SK-N-SH (cell line): ENCODE measurements around the gene FAM149B1. TPM values are rescaled to one million over a fixed set of nuclear protein-coding genes. Genes with fewer than 3 reads are reported as not detected.

Source experiments
- CTCF ChIA-PET: fragments of 300-600, 350-600 bp; formaldehyde crosslinking; extraction: SDS; loops from one replicate; lab custom pipeline; 2021; lab: Yijun Ruan, JAX
- POLR2A ChIA-PET: fragments of 350-600 bp; sonication (Branson Sonifier 250); formaldehyde crosslinking; extraction: SDS; loops from one replicate; lab custom pipeline; 2020; ENCODE audit warnings: antibody characterized with exemption, inconsistent platforms; lab: Yijun Ruan, JAX
- DNase-seq: peaks from one replicate; pipeline ENCODE4 v3.0.0; 2012
- H2AFZ ChIP-seq: fragments of 200-600 bp; sonication (generic); 2 replicates; pipeline ENCODE4 v1.8.1; 2016; ENCODE audit warnings: antibody characterized with exemption, mild to moderate bottlenecking, low read depth
- H3F3A ChIP-seq: fragments of 200-600 bp; sonication (generic); replicated peaks from 2 replicates; pipeline ENCODE3; 2016; ENCODE audit warnings: antibody characterized with exemption, mild to moderate bottlenecking; ENCODE audit not compliant: insufficient read depth
- H3K27ac ChIP-seq, 2 experiments: fragments of 200-500 bp in 1 of 2; fragments of 200-600 bp in 1 of 2; sonication (Bioruptor generic) in 1 of 2; sonication (generic), shearing (Covaris generic) in 1 of 2; 2 replicates each; pipeline versions ENCODE4 v1.5.1 to v1.6.1; 2014 to 2016; ENCODE audit warnings: low read depth in 2 of 2, inconsistent platforms in 1 of 2, low read length in 1 of 2, mild to moderate bottlenecking in 1 of 2, mixed read lengths in 1 of 2
- H3K27me3 ChIP-seq: fragments of 200-600 bp; sonication (generic), shearing (Covaris generic); 2 replicates; pipeline ENCODE4 v1.6.1; 2016; ENCODE audit warnings: mixed run types; ENCODE audit not compliant: insufficient read depth
- H3K36me3 ChIP-seq, 2 experiments: fragments of 200-500 bp in 1 of 2; fragments of 200-600 bp in 1 of 2; sonication (Bioruptor generic) in 1 of 2; sonication (generic) in 1 of 2; replicated peaks in 1 of 2; 2 replicates each; pipeline versions ENCODE3 to v1.5.1; 2014 to 2016; ENCODE audit warnings: low read length in 1 of 2, mild to moderate bottlenecking in 1 of 2; ENCODE audit not compliant: insufficient read depth in 2 of 2, control insufficient read depth in 1 of 2
- H3K4me1 ChIP-seq, 2 experiments: fragments of 200-500 bp in 1 of 2; fragments of 200-600 bp in 1 of 2; sonication (Bioruptor generic) in 1 of 2; sonication (generic), shearing (Covaris generic) in 1 of 2; 2 replicates each; pipeline versions ENCODE4 v1.5.1 to v1.6.1; 2014 to 2016; ENCODE audit warnings: low read depth in 1 of 2, low read length in 1 of 2, mixed run types in 1 of 2; ENCODE audit not compliant: insufficient read depth in 2 of 2, control insufficient read depth in 1 of 2
- H3K4me2 ChIP-seq: fragments of 200-600 bp; sonication (generic), shearing (Covaris generic); 2 replicates; pipeline ENCODE4 v1.6.1; 2017; ENCODE audit warnings: mixed run types
- H3K4me3 ChIP-seq, 2 experiments: fragments of 200-500 bp in 1 of 2; fragments of 200-600 bp in 1 of 2; sonication (Bioruptor generic) in 1 of 2; sonication (generic), shearing (Covaris generic) in 1 of 2; 2 replicates each; pipeline versions ENCODE4 v1.5.1 to v1.8.1; 2014 to 2016; ENCODE audit warnings: low read depth in 2 of 2, inconsistent platforms in 1 of 2, low read length in 1 of 2, mild to moderate bottlenecking in 1 of 2, mixed read lengths in 1 of 2, moderate library complexity in 1 of 2
- H3K79me2 ChIP-seq: fragments of 200-600 bp; sonication (generic); 2 replicates; pipeline ENCODE4 v1.8.1; 2017; ENCODE audit warnings: mild to moderate bottlenecking; ENCODE audit not compliant: insufficient read depth
- H3K9ac ChIP-seq: fragments of 200-600 bp; sonication (generic); 2 replicates; pipeline ENCODE4 v1.6.1; 2017; ENCODE audit warnings: mixed run types
- H3K9me2 ChIP-seq: fragments of 200-600 bp; sonication (generic); 2 replicates; pipeline ENCODE4 v1.6.1; 2017; ENCODE audit warnings: mixed run types
- H3K9me3 ChIP-seq: fragments of 200-600 bp; sonication (generic); 2 replicates; pipeline ENCODE4 v1.6.1; 2017; ENCODE audit warnings: mixed run types, mild to moderate bottlenecking, moderate library complexity
- H4K20me1 ChIP-seq: fragments of 200-600 bp; sonication (generic); 2 replicates; pipeline ENCODE4 v1.6.1; 2017; ENCODE audit warnings: mild to moderate bottlenecking, mixed run types; ENCODE audit not compliant: insufficient read depth
- ELF1 ChIP-seq: IDR thresholded peaks from 2 replicates; pipeline ENCODE4 v1.4.0; 2012
- EP300 ChIP-seq, 2 experiments: IDR thresholded peaks; 2 replicates each; pipeline versions ENCODE4 v1.4.0 to v1.6.1; 2012; ENCODE audit warnings: borderline replicate concordance in 1 of 2, low read depth in 1 of 2, low read length in 1 of 2
- FOXJ3 ChIP-seq: sonication (generic); formaldehyde crosslinking; IDR thresholded peaks from 2 replicates; pipeline ENCODE4 v1.5.1; 2020; ENCODE audit warnings: mild to moderate bottlenecking, missing genetic modification reagents
- PBX3 ChIP-seq: IDR thresholded peaks from 2 replicates; pipeline ENCODE4; 2012
- POLR2AphosphoS5 ChIP-seq: IDR thresholded peaks from 2 replicates; pipeline ENCODE4 v1.6.1; 2012; ENCODE audit warnings: low read depth, low read length
- RFX5 ChIP-seq: IDR thresholded peaks from 2 replicates; pipeline ENCODE4 v1.6.1; 2012; ENCODE audit warnings: mild to moderate bottlenecking, improper control_type of control experiment, low read length
- TAF1 ChIP-seq: IDR thresholded peaks from 2 replicates; pipeline ENCODE4 v1.6.1; 2012; ENCODE audit warnings: low read depth, mild to moderate bottlenecking, low read length, moderate library complexity, borderline replicate concordance
- TCF12 ChIP-seq: IDR thresholded peaks from 2 replicates; pipeline ENCODE4 v1.4.0; 2012
- TEAD4 ChIP-seq: IDR thresholded peaks from 2 replicates; pipeline ENCODE4 v1.4.0; 2012; ENCODE audit warnings: mild to moderate bottlenecking, borderline replicate concordance; ENCODE audit not compliant: insufficient read depth
- USF1 ChIP-seq: IDR thresholded peaks from 2 replicates; pipeline ENCODE4 v1.4.0; 2012; ENCODE audit warnings: low read depth, borderline replicate concordance
- YY1 ChIP-seq: IDR thresholded peaks from 2 replicates; pipeline ENCODE4 v1.4.0; 2012; ENCODE audit warnings: low read depth, mild to moderate bottlenecking
- WGBS: methylation state at CpG from one replicate; pipeline ENCODE4 v1.1.6; 2017; ENCODE audit warnings: low lambda C conversion rate; 5-methylcytosine and 5-hydroxymethylcytosine counted together
- polyA plus RNA-seq, 3 experiments: library from polyadenylated mRNA; depleted of rRNA; stranded (reverse); fragments of >200 nt; gene quantifications; 2 replicates each; pipeline ENCODE4 v1.2.3, GENCODE V29; 2012
- TF ChIP-seq, protein P1 (sequence below): IDR thresholded peaks from 2 replicates; pipeline ENCODE4 v1.6.1; 2012; ENCODE audit warnings: mild to moderate bottlenecking, low read depth, low read length, moderate library complexity

FAM149B1 gene
- polyA plus RNA-seq, 1 of the 3 experiments (the other 2 are of a cell fraction): 28.2 TPM

- TF ChIP-seq, protein P1, sequence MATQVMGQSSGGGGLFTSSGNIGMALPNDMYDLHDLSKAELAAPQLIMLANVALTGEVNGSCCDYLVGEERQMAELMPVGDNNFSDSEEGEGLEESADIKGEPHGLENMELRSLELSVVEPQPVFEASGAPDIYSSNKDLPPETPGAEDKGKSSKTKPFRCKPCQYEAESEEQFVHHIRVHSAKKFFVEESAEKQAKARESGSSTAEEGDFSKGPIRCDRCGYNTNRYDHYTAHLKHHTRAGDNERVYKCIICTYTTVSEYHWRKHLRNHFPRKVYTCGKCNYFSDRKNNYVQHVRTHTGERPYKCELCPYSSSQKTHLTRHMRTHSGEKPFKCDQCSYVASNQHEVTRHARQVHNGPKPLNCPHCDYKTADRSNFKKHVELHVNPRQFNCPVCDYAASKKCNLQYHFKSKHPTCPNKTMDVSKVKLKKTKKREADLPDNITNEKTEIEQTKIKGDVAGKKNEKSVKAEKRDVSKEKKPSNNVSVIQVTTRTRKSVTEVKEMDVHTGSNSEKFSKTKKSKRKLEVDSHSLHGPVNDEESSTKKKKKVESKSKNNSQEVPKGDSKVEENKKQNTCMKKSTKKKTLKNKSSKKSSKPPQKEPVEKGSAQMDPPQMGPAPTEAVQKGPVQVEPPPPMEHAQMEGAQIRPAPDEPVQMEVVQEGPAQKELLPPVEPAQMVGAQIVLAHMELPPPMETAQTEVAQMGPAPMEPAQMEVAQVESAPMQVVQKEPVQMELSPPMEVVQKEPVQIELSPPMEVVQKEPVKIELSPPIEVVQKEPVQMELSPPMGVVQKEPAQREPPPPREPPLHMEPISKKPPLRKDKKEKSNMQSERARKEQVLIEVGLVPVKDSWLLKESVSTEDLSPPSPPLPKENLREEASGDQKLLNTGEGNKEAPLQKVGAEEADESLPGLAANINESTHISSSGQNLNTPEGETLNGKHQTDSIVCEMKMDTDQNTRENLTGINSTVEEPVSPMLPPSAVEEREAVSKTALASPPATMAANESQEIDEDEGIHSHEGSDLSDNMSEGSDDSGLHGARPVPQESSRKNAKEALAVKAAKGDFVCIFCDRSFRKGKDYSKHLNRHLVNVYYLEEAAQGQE: no peak
- no peak for TF ChIP-seq FOXJ3
- no peak for TF ChIP-seq EP300 (IDR thresholded peaks at IDR 0.05; ENCODE audit: borderline replicate concordance in 1 of 2, low read depth in 1 of 2, low read length in 1 of 2)
- TF ChIP-seq, all 33 proteins: peak for 0
Measured at GRCh38 chr10:73183667-73184281, 15.9 kb downstream of the FAM149B1 start (continued).

- CTCF ChIA-PET: no interaction called here
- Histone ChIP-seq H3K27ac (no peak overlapping the region), H3F3A (no peaks in the 10 kb centered on the region), H3K9me3 (no peaks in the 10 kb centered on the region), H3K79me2 (no peaks in the 10 kb centered on the region), H3K36me3 (peaks cover 18 to 35% of the 10 kb centered on the region in 2 experiments), H3K9me2 (no peaks in the 10 kb centered on the region), H3K4me2 (no peak overlapping the region), H4K20me1 (no peaks in the 10 kb centered on the region), H3K4me3 (no peak overlapping the region), H3K4me1 (no peaks in the 10 kb centered on the region), H3K9ac (no peak overlapping the region), H3K27me3 (no peaks in the 10 kb centered on the region), H2AFZ (no peak overlapping the region)
- POLR2A ChIA-PET: no interaction called here
- TF ChIP-seq TAF1: no peak
- no peak for TF ChIP-seq TCF12
- TF ChIP-seq EP300 (IDR thresholded peaks at IDR 0.05; ENCODE audit: borderline replicate concordance in 1 of 2, low read depth in 1 of 2, low read length in 1 of 2): no peak
- TF ChIP-seq ELF1: no peak
- TF ChIP-seq RFX5: no peak
- no peak for TF ChIP-seq TEAD4
- no peak for TF ChIP-seq POLR2AphosphoS5
- no peak for TF ChIP-seq PBX3
- TF ChIP-seq FOXJ3: no peak
- no peak for TF ChIP-seq YY1
- no peak for TF ChIP-seq USF1
- WGBS: 97% methylated on average over 1 of the region's 1 CpG
- no peak for DNase-seq
Measured at GRCh38 chr10:73186266-73186665, 18.3 kb downstream of the FAM149B1 start.
